Mucosa of stomach (tissue), 1 donor: ENCODE measurements around the gene ADISSP.

Source experiments
- H3K27me3 ChIP-seq: one replicate; pipeline ENCODE4 v1.7.0; 2013; ENCODE audit warnings: mild to moderate bottlenecking, low read length; ENCODE audit not compliant: control insufficient read depth, insufficient read depth
- H3K36me3 ChIP-seq: one replicate; pipeline ENCODE4 v1.7.0; 2013; ENCODE audit warnings: low read length; ENCODE audit not compliant: control insufficient read depth, insufficient read depth
- H3K4me1 ChIP-seq: one replicate; pipeline ENCODE4 v1.7.0; 2013; ENCODE audit warnings: mild to moderate bottlenecking, low read length; ENCODE audit not compliant: control insufficient read depth, insufficient read depth
- H3K4me3 ChIP-seq: one replicate; pipeline ENCODE4 v1.7.0; 2013; ENCODE audit warnings: low read length
- H3K9ac ChIP-seq: one replicate; pipeline ENCODE4 v1.7.0; 2013; ENCODE audit warnings: mild to moderate bottlenecking, low read length, moderate library complexity
- H3K9me3 ChIP-seq: one replicate; pipeline ENCODE4 v1.7.0; 2013; ENCODE audit warnings: mild to moderate bottlenecking, low read length, moderate library complexity; ENCODE audit not compliant: control insufficient read depth
- donor health status: Pancreatic carcinoma.

The ADISSP gene

DNA sequence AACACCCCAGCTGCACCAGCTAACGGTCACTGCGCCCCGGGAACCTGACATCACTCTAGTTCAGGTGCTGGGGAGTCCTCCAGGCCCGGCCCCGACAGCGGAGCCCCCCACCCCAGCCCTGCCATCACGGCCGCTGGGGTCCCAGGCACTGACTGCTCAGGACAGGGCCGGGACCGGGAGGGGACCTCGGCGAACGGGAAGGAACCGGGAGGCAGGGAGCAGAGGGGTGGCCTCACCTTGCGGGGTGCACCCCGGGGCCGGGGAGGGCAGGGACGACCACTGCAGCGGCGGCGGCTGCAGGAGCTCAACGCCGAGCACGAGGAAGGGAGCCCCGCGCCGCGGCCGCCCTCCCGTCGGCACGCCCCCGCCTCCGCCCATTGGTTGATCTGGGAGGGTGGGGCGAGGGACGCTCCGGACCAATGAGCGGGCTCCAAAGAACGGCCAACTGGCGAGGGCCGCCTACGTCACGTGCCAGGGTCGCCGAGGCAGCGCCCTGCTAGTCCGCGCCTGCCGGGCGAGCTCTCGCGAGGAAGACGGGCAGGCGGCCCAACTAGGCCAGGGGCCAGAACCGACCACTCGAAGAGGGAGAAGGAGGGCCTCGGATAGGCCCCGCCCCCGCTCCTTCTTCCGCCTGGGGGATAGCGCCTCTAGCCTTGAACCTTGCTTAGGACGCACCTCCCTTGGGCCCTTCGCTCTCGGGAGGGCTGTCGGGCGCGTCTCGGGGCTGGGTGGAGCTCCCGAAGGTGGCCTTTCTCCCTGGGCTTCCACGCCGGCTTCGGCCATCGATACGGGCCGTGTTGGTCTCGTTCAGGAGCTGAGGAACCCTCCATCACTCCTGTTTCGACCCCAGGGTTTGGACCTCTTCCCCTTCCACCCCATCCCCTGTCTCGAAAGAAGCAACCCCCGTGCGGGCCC is at the start of gene ADISSP:
ADISSP (minus strand) TSS at position 327 of the 915 bp plus-strand sequence. CDS start 7,653 bp downstream, outside the sequence.
- peak within 1 kb of the TSS; percentile 77 for H3K4me3 ChIP-seq
- no peaks in the 10 kb centered on the region for H3K36me3 ChIP-seq
- peak within 1 kb of the TSS; percentile 90 for H3K9ac ChIP-seq
- H3K9me3 ChIP-seq = no peaks in the 10 kb centered on the region
- no peaks in the 10 kb centered on the region for H3K27me3 ChIP-seq
- peaks cover 30% of the 10 kb centered on the region for H3K4me1 ChIP-seq

DNA sequence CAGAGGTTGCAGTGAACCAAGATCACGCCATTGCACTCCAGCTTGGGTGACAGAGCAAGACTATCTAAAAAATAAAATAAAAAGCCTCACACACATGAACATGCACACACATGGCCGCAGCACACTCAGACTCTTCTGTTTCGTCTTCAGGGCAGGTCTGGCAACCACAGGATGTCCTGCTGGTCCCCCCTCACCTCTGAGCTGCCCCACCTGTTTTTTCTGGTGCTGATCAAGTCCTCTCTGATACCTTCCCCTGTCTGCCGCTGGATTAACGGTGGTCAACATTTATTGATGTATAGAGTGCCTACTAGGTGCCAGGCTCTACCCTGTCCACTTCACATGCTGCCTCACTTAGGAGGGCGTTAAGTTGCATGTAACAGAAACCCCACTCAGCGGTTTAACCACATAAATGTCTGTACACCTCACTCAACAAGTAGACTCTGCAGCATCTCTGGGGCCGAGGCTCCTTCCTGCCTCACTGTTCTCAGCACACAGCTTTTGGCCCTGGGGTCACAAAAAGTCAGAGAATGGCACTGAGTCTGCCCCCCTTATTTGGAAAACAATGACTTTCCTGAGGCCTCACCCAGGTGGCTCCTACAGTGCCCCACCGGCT is 48.3 kb upstream of the ADISSP start:
- Histone ChIP-seq H3K9ac (no peak overlapping the region), H3K9me3 (no peaks in the 10 kb centered on the region), H3K4me3 (no peak overlapping the region), H3K36me3 (no peaks in the 10 kb centered on the region), H3K27me3 (no peaks in the 10 kb centered on the region), H3K4me1 (peaks cover 45% of the 10 kb centered on the region)

DNA sequence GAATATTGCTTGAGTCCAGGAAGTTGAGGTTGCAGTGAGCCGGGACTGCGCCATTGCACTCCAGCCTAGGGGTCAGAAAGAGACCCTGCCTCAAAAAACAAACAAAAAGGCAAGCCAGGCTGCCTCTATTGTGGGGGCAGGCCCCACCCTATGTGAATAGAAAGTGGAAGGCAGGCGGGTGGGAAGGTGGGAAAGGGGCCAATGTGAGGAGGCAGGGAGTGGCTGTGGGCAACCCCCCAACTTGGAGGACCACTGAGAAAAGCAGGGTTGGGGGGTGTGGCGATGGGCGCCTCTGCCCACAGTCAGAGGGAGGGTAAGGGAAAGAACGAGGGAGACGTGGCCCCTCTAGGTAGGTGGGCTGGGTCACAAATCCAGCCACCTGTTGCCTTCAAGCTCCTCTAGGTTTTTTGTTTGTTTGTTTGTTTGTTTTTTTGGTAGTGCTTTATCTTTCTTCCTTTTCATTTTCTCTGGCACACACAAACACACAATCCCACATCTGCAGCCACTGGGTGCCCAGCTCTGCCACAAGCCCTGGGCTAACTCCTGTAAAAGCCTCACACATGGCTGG is 47.5 kb upstream of the ADISSP start:
- H3K9ac ChIP-seq = no peak overlapping the region
- H3K4me3 ChIP-seq = no peak overlapping the region
- peaks cover 53% of the 10 kb centered on the region for H3K4me1 ChIP-seq
- no peaks in the 10 kb centered on the region for H3K36me3 ChIP-seq
- no peaks in the 10 kb centered on the region for H3K9me3 ChIP-seq
- no peaks in the 10 kb centered on the region for H3K27me3 ChIP-seq

DNA sequence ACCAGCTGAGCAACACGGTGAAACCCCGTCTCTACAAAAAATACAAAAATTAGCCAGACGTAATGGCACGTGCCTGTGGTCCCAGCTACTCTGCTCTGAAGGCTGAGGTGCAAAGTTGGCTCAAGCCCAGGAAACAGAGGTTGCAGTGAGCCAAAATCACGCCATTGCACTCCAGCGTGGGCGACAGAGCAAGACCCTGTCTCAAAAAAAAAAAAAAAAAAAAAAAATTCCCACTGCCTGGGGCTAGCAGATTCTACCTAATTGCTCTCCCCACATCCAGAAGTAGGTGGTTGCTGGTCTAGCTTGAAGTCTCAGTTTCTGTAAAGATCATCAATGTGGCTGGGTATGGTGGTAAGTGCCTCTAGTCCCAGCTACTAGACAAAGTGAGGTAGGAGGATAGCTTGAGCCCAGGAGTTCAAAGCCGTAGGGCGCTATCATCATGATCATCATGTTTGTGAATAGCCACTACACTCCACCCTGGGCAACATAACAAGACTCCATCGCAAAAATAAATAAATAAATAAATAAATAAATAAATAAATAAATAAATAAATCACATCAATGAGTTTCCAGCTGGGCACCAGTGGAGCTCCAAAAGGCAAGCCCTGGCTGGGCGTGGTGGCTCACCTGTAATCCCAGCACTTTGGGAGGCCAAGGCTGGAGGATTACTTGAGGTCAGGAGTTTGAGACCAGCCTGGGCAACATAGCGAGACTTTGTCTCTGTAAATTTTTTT is 46.5 kb upstream of the ADISSP start:
- Histone ChIP-seq H3K27me3 (no peaks in the 10 kb centered on the region), H3K36me3 (no peaks in the 10 kb centered on the region), H3K9me3 (no peaks in the 10 kb centered on the region), H3K9ac (no peak overlapping the region), H3K4me1 (peaks cover 46% of the 10 kb centered on the region), H3K4me3 (no peak overlapping the region)

DNA sequence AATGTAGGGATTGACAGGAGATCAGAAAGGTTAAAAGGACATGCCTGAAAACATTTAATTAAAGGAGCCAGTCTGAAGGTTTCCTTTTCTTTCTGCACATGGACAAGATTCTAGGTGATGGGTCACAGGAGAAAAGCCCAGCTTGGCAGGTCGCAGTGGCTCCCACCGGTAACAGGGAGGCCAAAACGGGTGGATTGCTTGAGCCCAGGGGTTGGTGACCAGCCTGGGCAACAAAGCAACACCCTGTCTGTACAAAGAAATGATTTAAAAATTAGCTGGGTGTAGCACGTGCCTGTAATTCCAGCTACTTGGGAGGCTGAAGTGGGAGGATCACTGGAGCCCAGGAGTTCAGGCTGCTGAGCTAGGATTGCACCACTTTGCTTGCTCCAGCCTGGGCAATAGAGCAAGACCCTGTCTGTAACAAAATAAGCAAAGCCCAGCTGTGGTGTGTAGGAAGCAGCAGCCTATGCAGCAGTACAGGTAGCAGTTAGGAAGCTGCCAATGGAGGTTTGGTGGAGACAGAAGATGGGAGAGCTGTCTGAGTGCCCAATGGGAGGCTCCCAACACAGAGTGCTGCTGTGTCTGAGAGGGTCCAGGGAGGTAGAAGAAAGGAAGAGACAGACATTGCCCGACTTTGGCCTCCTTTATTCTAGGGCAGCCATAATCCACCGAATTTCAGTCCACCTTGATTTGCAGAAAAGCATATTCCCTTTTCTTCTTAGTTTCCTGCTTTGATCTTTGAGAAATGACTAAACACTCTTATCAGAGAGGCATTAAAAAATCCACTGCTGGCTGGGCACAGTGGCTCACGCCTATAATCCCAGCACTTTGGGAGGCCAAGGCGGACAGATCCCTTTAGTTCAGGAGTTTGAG is 45.7 kb upstream of the ADISSP start:
- Histone ChIP-seq H3K4me1 (peaks cover 44% of the 10 kb centered on the region), H3K9me3 (no peaks in the 10 kb centered on the region), H3K36me3 (no peaks in the 10 kb centered on the region), H3K9ac (no peak overlapping the region), H3K4me3 (no peak overlapping the region), H3K27me3 (no peaks in the 10 kb centered on the region)

DNA sequence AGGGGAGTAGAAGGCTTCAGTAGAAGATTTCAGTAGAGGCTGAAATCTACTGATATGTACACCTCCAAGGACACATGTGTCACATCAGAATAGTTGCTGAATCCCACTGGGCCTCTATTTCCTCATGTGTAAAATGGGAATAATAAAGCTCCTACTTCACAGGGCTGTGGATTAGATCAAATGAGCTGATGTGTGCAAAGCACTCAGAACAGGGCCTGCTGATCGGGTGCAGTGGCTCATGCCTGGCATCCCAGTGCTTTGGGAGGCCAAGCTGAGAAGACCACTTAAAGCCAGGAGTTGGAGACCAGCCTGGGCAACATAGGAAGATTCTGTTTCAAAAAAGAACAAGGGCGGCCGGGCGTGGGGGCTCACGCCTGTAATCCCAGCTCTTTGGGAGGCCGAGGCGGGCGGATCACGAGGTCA is 44.7 kb upstream of the ADISSP start:
- H3K9ac ChIP-seq = no peak overlapping the region
- no peaks in the 10 kb centered on the region for H3K36me3 ChIP-seq
- H3K4me1 ChIP-seq = peaks cover 52% of the 10 kb centered on the region
- H3K27me3 ChIP-seq = no peaks in the 10 kb centered on the region
- H3K9me3 ChIP-seq = no peaks in the 10 kb centered on the region
- H3K4me3 ChIP-seq = no peak overlapping the region

DNA sequence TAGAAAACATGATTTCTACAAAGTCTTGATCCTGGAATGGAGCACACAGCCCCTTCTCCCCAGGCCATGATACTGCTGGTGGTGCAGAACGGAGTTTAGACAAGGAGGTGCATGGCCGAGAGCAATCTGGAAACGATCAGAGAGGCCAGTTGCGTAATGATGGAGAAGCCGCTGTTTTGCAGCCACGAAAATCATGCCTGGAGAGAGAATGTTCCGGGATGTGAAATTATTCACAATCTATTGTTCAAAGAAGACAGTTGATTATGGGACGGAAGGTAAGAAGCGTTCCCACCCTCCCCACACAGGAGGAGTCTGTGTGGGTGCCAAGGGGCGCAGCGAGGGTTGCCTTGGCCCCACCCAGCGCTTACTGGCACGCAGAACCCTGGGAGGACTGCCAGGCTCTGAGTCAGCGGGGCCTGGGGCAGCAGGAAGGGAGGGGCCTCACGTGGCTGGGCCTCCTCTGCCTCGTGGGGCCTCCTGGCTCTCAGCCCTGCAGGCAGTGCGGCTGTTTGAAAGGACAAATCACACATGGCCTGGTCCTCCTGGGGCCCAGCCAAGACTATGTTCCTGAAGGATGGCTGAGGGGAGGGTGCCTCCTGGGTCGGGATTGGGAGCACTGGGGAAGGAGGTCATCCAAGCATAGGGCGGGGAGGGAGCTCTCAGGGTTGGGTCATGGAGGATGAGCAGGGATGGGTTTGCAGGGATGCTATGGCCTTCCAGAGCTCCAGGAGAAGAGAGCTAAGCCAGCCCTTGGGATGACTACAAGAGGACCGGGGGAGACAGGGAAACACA is 44.1 kb upstream of the ADISSP start:
- peaks cover 58% of the 10 kb centered on the region for H3K4me1 ChIP-seq
- no peaks in the 10 kb centered on the region for H3K27me3 ChIP-seq
- no peaks in the 10 kb centered on the region for H3K9me3 ChIP-seq
- H3K4me3 ChIP-seq = no peak overlapping the region
- H3K36me3 ChIP-seq = no peaks in the 10 kb centered on the region
- H3K9ac ChIP-seq = peak overlapping the region; percentile 64

DNA sequence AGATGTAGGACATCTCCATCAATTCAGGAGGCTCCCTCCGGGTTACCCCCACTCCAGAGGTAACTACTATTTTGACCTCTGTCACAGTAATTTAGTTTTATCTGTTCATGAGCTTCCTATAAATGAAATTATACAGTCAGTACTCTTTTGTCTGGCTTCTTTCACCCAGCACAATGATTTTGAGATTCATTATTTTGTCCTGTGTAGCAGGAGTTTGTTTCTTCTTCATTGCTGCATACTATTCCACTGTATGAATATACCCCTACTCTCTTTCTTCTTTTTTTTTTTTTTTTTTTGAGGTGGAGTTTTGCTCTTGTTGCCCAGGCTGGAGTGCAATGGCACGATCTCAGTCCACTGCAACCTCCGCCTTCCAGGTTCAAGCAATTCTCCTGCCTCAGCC is 41.0 kb upstream of the ADISSP start:
- H3K4me3 ChIP-seq = no peak overlapping the region
- peaks cover 65% of the 10 kb centered on the region for H3K4me1 ChIP-seq
- H3K27me3 ChIP-seq = no peaks in the 10 kb centered on the region
- no peaks in the 10 kb centered on the region for H3K9me3 ChIP-seq
- peak overlapping the region; percentile 66 for H3K9ac ChIP-seq
- H3K36me3 ChIP-seq = no peaks in the 10 kb centered on the region

DNA sequence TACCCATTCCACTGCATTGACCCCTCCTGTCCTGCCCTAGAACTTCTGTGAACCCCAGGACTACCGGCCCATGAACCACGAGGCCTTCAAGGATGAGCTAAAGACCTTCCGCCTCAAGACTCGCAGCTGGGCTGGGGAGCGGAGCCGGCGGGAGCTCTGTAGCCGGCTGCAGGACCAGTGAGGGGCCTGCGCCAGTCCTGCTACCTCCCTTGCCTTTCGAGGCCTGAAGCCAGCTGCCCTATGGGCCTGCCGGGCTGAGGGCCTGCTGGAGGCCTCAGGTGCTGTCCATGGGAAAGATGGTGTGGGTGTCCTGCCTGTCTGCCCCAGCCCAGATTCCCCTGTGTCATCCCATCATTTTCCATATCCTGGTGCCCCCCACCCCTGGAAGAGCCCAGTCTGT is 37.2 kb upstream of the ADISSP start:
- H3K9me3 ChIP-seq = no peaks in the 10 kb centered on the region
- H3K4me3 ChIP-seq = no peak overlapping the region
- H3K4me1 ChIP-seq = peaks cover 39% of the 10 kb centered on the region
- H3K27me3 ChIP-seq = no peaks in the 10 kb centered on the region
- peaks cover 6% of the 10 kb centered on the region for H3K36me3 ChIP-seq
- H3K9ac ChIP-seq = no peak overlapping the region

DNA sequence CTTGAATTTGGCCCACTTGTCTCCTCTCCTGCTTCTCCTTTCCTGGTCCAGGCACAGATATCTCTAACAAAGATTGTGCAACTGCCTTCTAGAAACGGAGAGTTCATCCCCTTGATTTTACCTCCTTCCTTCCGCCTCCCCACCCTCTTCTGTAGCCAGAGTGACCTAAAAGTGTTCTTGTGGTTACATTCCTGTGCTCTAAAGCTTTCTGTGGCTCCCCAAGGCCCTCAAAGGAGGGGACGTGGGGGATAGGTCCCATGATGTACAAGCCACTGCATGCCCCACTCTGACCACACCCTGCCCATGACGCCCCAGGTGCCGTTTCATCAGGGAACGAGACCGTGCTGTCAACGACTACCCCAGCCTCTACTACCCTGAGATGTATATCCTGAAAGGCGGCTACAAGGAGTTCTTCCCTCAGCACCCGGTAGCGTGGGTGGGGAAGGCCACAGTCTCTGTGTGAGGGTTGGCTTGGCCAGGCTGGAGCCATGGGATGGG is 36.8 kb upstream of the ADISSP start:
- Histone ChIP-seq H3K4me1 (peaks cover 43% of the 10 kb centered on the region), H3K9ac (no peak overlapping the region), H3K9me3 (no peaks in the 10 kb centered on the region), H3K36me3 (peaks cover 6% of the 10 kb centered on the region), H3K27me3 (no peaks in the 10 kb centered on the region), H3K4me3 (no peak overlapping the region)
